HL-60/S4 treated with phorbol 12-myristate 13-acetate at 8.2 ng/mL for 4 days and 3 days (cell line): ENCODE data around the gene CCDC88A.
"Not testable (repeated sequence)": the region's sequence is repeated elsewhere in the genome, so short reads cannot be mapped to it uniquely, and the experiment has no call there.

Experiments used
- in situ Hi-C: fragments of 300-500 bp; cut with MboI; formaldehyde crosslinking; loops from 2 replicates; pipeline ENCODE4 v1.15.0; 2022; ENCODE audit warnings: low sequenced_read_pairs

Gene CCDC88A

GRCh38 chr2:55247025-55247424 is 172.6 kb downstream of the CCDC88A start:
- in situ Hi-C loops = no loop called here

GRCh38 chr2:55245411-55245810 is 174.2 kb downstream of the CCDC88A start:
- in situ Hi-C loops = no loop called here

GRCh38 chr2:55242617-55243016 is 177.0 kb downstream of the CCDC88A start:
- in situ Hi-C loops = no loop called here

GRCh38 chr2:55241582-55241981 is 178.1 kb downstream of the CCDC88A start:
- in situ Hi-C loops = not testable (repeated sequence)

- in situ Hi-C loops = no loop called here
These were observed 179.9 kb downstream of the CCDC88A start for GRCh38 chr2:55239656-55240222.
